DMS53 (cell line): ENCODE data around the gene NUP93.
A peak's percentile ranks its signal among the peaks of the same experiment; 100 is the strongest.

Experiments
- DNase-seq: peaks from one replicate; lab custom pipeline; 2025; lab: John Stamatoyannopoulos, UW

Gene NUP93

DNA sequence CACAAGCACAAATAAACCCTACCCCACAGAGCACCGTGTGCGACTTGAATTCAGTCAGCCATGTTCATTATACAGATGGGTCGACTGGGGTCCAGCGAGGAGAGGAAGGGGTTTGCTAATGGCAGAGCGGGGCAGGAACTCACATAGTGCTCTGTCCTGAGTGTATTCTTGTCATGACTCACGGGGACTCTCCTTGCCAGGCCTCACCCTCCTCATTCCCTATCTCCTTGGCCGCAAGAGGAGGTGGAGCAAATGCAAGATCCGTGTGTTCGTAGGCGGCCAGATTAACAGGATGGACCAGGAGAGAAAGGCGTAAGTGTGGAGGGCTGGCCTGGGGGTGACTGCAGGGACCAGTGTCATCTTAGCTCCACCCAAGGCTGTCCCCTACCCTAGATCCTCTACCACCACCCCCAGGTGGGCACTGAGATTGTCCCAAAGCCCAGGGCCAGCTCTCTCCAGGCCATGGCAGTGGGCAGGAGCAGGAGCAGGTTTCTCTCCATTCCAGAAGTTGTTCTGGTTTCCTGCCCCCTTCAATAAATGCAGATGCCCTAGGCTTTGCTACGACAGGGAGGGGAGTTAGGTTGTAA, 164.5 kb downstream of the NUP93 start:
- DNase-seq = no peak

DNA sequence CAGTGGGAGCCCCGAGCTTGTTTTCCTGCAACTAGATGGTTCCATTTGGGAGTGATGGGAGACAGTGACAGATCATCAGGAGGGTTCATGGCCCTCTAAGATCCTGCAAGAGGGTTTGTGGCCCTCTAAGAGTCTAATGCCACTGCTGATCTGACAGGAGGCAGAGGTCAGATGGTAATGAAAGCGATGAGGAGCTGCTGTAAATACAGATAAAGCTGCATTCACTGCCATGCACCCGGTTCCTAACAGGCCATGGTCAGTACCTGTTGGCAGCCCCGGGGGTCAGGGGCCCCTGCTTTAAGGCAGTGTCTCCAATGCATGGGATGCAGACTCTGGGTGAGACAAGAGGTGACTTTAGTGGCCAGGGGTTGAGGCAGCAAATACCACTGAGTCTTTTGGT, 165.9 kb downstream of the NUP93 start:
- no peak for DNase-seq

DNA sequence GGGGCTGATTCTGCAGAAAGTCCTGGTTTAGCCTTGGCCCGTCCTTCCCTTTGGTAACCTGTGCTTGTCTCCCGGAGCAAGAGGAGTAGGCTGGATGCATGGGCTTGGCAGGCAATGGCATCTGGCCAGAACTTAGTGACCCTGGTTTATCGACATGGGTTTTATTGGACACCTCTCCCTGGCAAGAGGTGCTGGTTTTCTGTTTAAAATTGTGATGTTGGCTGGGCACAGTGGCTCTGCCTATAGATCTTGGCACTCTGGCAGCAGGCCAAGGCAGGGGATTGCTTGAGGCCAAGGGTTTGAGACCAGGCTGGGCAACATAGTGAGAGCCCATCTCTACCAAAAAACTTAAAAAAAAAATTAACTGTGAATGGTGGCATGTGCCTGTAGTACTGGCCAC, 166.3 kb downstream of the NUP93 start:
- no peak for DNase-seq

DNA sequence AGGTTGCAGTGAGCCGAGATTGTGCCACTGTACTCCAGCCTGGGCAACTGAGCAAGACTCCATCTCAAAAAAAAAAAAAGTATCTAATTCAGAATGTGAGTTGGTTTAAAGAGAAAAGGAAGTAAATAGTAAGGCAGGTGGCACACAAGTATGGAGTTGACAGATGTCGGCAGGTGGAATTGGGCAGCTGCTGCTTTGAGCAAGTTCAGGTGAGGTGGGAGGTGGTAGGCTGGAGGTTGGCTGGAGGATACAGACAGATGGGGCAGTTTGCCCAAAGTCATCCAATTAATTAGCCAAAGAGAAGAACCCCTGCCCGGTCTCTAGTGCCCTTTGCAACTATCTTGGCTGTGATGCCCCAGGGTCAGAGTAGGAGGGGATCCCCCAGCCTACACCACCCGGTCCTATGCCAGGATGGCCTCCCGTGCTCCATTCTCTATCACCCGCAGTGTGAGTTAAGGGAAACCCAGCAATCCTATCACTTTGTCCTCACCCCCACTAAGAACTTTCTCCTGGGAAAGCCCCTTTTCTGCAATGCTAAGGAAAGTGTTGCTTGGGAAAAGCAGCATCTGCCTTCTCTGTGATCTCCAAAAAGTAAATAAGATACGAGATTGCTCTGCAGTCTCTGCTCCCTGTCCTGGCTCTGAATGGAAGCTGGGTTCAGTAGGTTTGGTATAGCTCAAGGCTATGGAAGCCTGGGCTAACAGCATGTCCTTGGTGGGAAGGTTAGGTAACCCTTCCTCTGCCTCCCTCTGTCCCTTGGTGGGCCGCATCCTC, 167.3 kb downstream of the NUP93 start:
- DNase-seq = peak; percentile 69

DNA sequence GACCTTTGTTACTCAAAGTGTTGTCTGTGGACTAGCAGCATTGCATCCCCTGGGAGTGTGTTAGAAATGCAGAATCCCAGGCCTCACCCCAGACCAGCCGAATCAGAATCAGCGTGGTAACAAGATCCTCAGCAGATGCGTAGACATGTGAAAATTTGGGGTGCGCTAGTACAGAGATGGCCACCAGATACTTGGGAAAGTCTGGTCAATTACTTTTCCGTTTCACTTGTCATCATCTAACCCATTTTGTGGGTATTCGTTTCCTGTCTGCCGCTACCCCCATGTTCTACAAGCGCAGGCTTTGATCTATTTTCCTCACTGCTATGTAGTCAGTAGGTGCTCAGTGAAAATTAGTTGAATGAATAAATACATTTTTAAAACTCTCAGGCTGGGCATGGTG, 168.9 kb downstream of the NUP93 start:
- DNase-seq = no peak
